Measurements from ENCODE around the gene CACNA2D3.

GRCh38 chr3:54915976-54916375 lies 793.6 kb downstream of the CACNA2D3 start:
- TF ChIP-seq CTCF (IDR thresholded peaks at IDR 0.05) (no peak), POLR2A (IDR thresholded peaks at IDR 0.05) (no peak), POLR2AphosphoS5 (IDR thresholded peaks at IDR 0.05; ENCODE audit: insufficient read depth in 1 of 2, low read depth in 1 of 2) (no peak)
